Spinal cord (tissue), 10 donors: Measurements from ENCODE around the gene GPRC5B. TPM values are rescaled to one million over a fixed set of nuclear protein-coding genes. Genes with fewer than 3 reads are reported as not detected.

Experiments used
- DNase-seq, 6 donors: peaks; one replicate each; pipeline versions ENCODE4 v3.0.0 to v3.0.0-alpha.2; 2013 to 2015; ENCODE audit warnings: low spot score in 6 of 6, low read depth in 4 of 6
- H3K27ac ChIP-seq: one replicate; pipeline ENCODE4 v1.5.1; 2013; ENCODE audit warnings: low read depth, low read length, control low read depth
- H3K27me3 ChIP-seq: one replicate; pipeline ENCODE4 v1.6.1; 2013; ENCODE audit warnings: low read length; ENCODE audit not compliant: control insufficient read depth, insufficient read depth
- H3K36me3 ChIP-seq: one replicate; pipeline ENCODE4 v1.6.1; 2013; ENCODE audit warnings: low read length; ENCODE audit not compliant: control insufficient read depth, insufficient read depth
- H3K4me1 ChIP-seq: one replicate; pipeline ENCODE4 v1.6.1; 2013; ENCODE audit warnings: low read length; ENCODE audit not compliant: control insufficient read depth, insufficient read depth
- H3K4me3 ChIP-seq: one replicate; pipeline ENCODE4 v1.5.1; 2013; ENCODE audit warnings: low read depth, low read length, control low read depth
- H3K9me3 ChIP-seq: one replicate; pipeline ENCODE4 v1.6.1; 2013; ENCODE audit warnings: low read length; ENCODE audit not compliant: control insufficient read depth, insufficient read depth
- WGBS: methylation state at CpG from one replicate; pipeline ENCODE4 v1.1.5; 2013; ENCODE audit warnings: missing lambda C conversion rate; ENCODE audit not compliant: insufficient coverage; 5-methylcytosine and 5-hydroxymethylcytosine counted together
- polyA plus RNA-seq, 2 donors: library from polyadenylated mRNA; unstranded; fragments of 120-200 nt; gene quantifications; one replicate each; pipeline ENCODE4 v1.2.1, GENCODE V29; 2013; ENCODE audit not compliant: insufficient read length in 2 of 2
- total RNA-seq, 2 donors: library from RNA; depleted of rRNA in 1 of 2; stranded (reverse); fragments of 120-200 nt in 1 of 2; fragments of >200 nt in 1 of 2; gene quantifications; one replicate each; pipeline versions ENCODE4 v1.2.3 to v1.2.4, GENCODE V29; 2013 to 2014
- donor health status: healthy.

Gene GPRC5B
- total and polyA plus RNA-seq, 4 donors, result 72.8 to 146 (median 128) TPM

DNA sequence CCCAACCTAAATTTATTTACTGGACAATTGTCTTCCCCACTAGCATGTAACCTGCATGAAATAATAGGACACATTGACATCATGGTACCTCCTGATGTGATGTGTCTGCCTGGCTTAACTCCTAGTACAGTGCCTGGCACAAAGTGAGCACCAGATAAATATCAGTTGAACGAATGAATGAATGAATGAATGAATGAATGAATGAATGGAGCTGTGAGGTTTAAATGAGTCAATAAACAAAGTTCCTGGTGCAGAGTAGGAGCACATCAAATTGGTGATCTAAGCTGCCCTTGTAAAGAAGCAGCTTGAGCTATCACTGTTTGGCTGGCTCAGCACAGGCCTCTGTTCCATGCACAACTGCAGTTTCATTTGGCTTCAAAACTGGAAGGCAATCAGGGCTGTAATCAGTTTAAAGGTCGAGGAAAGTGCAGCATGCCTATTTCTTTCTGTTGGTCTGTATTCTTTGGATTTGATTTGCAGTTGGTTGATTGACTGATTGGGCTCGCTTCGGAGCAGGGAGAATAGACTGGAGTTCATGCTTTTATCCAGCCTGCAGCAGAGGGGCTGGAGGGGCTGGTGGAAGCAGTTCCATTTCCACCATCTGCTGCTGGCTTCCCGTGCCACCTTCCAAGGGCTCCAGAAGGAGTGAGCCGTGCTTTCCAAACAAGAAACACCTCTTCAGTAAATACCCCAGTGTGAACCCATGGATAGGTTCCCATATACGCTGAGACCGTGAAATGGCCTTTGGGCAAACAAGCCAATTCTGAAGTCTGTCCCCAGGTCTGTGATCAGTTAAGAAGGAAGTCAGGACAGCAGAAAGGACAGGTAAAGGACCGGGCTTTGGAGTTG lies 54.6 kb downstream of the GPRC5B start:
- WGBS, result 76% methylated on average over 5 of the region's 9 CpGs
- no peaks in the 10 kb centered on the region for H3K27me3 ChIP-seq
- no peak overlapping the region for H3K27ac ChIP-seq

DNA sequence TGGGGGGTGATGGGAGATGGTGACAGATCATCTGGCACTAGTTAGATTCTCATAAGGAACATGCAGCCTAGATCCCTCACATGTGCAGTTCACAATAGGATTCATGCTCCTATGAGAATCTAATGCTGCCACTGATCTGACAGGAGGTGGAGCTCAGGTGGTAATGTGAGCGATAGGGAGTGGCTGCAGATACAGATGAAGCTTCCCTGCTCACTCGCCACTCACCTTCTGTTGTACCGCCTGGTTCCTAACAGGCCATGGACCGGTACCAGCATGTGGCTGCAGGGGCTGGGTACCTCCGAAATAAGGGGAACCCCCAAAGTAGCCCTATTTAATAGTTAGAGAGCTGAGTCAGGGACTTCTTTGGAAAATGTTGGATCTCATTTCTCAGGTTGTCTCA lies 60.4 kb downstream of the GPRC5B start:
- H3K27me3 ChIP-seq, result no peaks in the 10 kb centered on the region
- H3K4me1 ChIP-seq, result no peaks in the 10 kb centered on the region
- 100% methylated on average over 2 of the region's 5 CpGs for WGBS
- H3K4me3 ChIP-seq, result no peak overlapping the region
- no peak for DNase-seq
- no peaks in the 10 kb centered on the region for H3K9me3 ChIP-seq
- peaks cover 7% of the 10 kb centered on the region for H3K36me3 ChIP-seq
- H3K27ac ChIP-seq, result no peak overlapping the region

More for the DNA sequence above, 54.6 kb downstream of the GPRC5B start:
- DNase-seq, result peak in 1 of 6 donors; percentile 10
- Histone ChIP-seq H3K4me1 (no peaks in the 10 kb centered on the region), H3K4me3 (no peak overlapping the region), H3K36me3 (peaks cover 14% of the 10 kb centered on the region), H3K9me3 (no peaks in the 10 kb centered on the region)

DNA sequence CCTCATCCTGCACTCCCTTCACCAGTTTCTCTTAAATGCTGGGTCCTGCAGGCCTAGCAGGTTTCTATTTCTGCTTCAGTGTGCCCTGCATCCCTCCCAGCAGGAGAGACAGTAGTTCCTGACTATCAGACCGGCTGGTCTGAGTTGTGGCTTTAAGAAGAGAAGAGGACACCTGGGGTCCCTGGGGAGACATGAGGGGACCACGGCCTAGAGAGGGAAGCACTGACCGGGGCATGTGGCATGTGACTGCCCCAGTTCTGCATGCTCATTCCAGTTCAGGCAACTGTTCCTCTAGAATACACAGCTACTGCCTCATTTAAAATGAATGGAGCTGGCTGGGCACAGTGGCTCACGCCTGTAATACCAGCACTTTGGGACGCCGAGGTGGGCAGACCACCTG lies 61.3 kb downstream of the GPRC5B start:
- WGBS, result 82% methylated on average over 6 of the region's 6 CpGs
- no peak for DNase-seq

DNA sequence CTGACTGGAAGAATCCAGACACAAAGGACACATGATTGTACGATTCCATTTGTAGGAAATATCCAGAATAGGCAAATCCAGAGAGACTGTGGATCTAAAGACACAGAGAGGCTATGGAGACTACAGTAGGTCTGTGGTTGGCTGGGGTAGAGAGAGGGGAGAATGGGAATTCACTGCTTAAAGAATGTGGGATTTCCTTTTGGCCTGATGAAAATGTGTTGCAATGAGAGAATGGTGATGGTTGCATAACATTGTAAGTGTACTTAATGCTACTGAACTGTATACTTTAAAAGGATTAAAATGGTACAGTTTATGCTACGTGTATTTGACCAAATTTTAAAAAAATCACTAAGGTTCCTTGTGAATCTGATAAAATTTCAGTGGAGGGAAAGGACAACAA lies 62.1 kb downstream of the GPRC5B start:
- Histone ChIP-seq H3K27ac (no peak overlapping the region), H3K4me3 (no peak overlapping the region), H3K27me3 (no peaks in the 10 kb centered on the region), H3K36me3 (peaks cover under 1% of the 10 kb centered on the region), H3K9me3 (no peaks in the 10 kb centered on the region), H3K4me1 (no peaks in the 10 kb centered on the region)
- DNase-seq, result no peak
- 88% methylated on average over 2 of the region's 2 CpGs for WGBS

More for the DNA sequence above, 61.3 kb downstream of the GPRC5B start:
- Histone ChIP-seq H3K36me3 (peaks cover 4% of the 10 kb centered on the region), H3K4me3 (no peak overlapping the region), H3K4me1 (no peaks in the 10 kb centered on the region), H3K27me3 (no peaks in the 10 kb centered on the region), H3K9me3 (no peaks in the 10 kb centered on the region), H3K27ac (no peak overlapping the region)

DNA sequence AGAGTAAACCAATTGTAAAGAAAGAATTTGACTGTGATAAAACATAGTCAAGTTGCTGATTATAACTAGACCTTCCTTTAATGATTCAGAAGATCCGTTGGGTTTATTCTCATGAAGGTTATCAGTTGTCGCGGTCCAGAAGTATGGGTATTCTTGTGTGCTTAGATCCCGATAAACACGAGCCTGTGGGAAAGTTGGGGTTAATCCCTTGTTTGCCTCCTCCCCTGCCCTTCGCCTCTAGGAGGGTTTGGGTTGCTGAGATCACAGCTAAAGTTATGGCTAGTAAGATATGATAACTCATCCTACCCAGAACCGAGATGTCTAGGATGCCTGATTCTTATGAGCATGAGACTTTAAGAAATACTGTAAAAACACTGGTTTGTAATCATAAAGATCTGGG lies 66.8 kb downstream of the GPRC5B start:
- Histone ChIP-seq H3K9me3 (no peaks in the 10 kb centered on the region), H3K4me1 (peaks cover 6% of the 10 kb centered on the region), H3K27me3 (no peaks in the 10 kb centered on the region), H3K27ac (no peak overlapping the region), H3K4me3 (no peak overlapping the region), H3K36me3 (no peaks in the 10 kb centered on the region)
- 80% methylated on average over 3 of the region's 7 CpGs for WGBS
- no peak for DNase-seq

DNA sequence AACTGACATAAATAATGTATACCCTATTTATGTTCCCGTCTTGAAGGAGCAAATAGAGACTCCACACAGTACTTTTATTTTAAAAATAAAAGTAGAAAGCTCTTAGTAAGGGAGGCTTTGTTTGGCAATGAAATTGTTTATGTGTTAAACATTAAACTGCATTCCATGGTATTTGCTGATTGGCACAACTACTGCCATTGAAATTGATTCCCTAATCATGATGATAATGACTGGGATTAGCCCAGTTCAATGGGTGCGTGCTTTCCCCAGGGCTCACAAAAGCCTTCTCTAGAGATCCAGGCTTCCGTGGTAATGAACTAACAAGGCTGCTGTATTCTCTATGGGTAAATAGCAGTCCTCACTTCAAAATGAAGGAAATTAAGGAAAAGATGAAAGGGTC lies 67.5 kb downstream of the GPRC5B start:
- H3K27ac ChIP-seq, result no peak overlapping the region
- DNase-seq, result peak in 1 of 6 donors; percentile 11
- WGBS, result no CpG with 5 or more reads among the region's 3 CpGs

DNA sequence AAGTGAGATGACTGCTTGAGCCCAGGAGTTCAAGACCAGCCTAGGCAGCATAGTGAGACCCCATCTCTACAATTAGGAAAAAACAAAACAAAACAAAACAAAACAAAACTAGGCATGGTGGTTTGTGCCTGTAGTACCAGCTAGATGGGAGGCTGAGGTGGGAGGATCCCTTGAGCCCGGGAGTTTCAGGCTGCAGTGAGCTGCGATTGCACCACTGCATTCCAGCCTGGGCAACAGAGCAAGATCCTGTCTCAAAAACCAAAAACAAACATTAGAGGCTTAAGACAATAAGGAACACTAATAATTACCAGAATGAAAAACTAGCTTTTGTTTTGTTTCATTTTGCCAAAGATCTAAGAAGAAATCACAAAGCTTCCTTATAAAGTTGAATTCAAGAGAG lies 69.2 kb downstream of the GPRC5B start:
- Histone ChIP-seq H3K9me3 (no peaks in the 10 kb centered on the region), H3K4me1 (peaks cover 6% of the 10 kb centered on the region), H3K36me3 (no peaks in the 10 kb centered on the region), H3K27ac (peak overlapping the region; percentile 33), H3K27me3 (no peaks in the 10 kb centered on the region), H3K4me3 (no peak overlapping the region)
- DNase-seq, result no peak
- no CpG with 5 or more reads among the region's 2 CpGs for WGBS

More for the DNA sequence above, 67.5 kb downstream of the GPRC5B start:
- Histone ChIP-seq H3K4me3 (no peak overlapping the region), H3K9me3 (no peaks in the 10 kb centered on the region), H3K27me3 (no peaks in the 10 kb centered on the region), H3K4me1 (peaks cover 6% of the 10 kb centered on the region), H3K36me3 (no peaks in the 10 kb centered on the region)

DNA sequence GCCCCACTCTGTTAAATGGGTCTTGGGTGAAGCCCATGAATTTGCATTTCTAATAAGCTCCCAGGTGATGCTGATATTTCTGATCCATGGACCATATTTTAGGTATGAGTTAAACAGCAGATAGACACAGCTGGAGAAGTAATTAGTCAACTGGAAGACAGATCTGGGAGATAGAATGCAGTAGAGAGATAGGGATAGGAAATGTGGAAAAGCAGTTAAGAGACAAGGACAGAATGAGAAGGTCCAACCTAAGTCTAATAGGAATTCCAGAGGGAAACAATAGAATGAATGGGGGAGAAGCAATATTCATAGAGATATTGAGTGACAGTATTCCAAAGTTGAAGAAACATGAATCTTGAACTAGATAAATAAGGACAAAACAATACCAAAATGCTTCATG lies 71.7 kb downstream of the GPRC5B start:
- no peak for DNase-seq
- H3K9me3 ChIP-seq, result no peaks in the 10 kb centered on the region
- peaks cover 11% of the 10 kb centered on the region for H3K4me1 ChIP-seq
- H3K4me3 ChIP-seq, result no peak overlapping the region
- H3K27ac ChIP-seq, result no peak overlapping the region
- no peaks in the 10 kb centered on the region for H3K27me3 ChIP-seq
- no peaks in the 10 kb centered on the region for H3K36me3 ChIP-seq

DNA sequence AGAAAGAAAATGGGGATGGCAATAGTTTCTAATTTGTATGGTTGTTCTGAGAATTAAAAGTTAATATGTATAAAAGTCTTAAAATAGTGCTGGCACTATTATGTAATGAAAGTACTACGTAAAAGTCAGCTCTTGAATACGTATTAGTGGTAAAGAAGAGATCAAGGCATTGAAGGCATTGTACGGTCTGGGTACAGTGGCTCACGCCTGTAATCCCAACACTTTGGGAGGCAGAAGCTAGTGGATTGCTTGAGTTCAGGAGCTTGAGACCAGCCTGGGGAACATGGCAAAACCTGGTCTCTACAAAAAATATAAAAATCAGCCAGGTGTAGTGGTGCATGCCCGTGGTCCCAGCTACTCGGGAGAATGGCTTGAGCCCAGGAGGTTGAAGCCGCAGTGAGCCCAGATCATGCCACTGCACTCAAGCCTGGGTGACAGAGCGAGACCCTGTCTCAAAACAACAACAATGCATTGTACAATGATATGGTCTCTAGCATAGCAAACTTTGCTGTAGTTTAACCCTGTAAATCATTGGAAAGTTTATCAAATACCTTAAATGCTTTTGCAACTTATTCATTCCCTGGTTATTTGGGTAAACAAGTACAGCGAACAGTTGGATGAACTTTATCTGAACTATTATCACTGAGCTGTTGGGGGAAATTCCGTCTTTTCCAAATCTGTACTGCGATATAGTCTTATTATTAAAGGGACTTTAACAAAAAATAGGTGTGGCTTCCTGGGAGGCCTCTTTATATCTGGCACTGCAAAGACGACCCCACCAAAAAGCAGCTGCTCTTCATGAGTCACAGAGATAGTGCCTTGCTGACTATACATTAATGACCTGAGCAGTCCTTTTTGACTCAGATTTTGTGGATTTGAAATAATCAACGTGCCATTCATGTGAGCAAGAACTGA lies 73.6 kb downstream of the GPRC5B start:
- Histone ChIP-seq H3K36me3 (no peaks in the 10 kb centered on the region), H3K27ac (no peak overlapping the region)

More for the DNA sequence above, 73.6 kb downstream of the GPRC5B start:
- Histone ChIP-seq H3K4me3 (no peak overlapping the region), H3K27me3 (no peaks in the 10 kb centered on the region), H3K4me1 (peaks cover 9% of the 10 kb centered on the region), H3K9me3 (peaks cover 2% of the 10 kb centered on the region)
- 91% methylated on average over 8 of the region's 13 CpGs for WGBS
- no peak for DNase-seq
